HG02623 (cell line): Measurements from ENCODE around the gene FMN2.
"Not testable (repeated sequence)": the region's sequence is repeated elsewhere in the genome, so short reads cannot be mapped to it uniquely, and the experiment has no call there.

Source experiments
- ATAC-seq: cut with Tn5 transposase; IDR thresholded peaks from one replicate; pipeline ENCODE4 v1.9.1; 2021; ENCODE audit warnings: moderate library complexity; ENCODE audit not compliant: unreplicated experiment

The FMN2 gene

GRCh38 chr1:240244968-240245628, 153.4 kb downstream of the FMN2 start:
- no peak for ATAC-seq

DNA sequence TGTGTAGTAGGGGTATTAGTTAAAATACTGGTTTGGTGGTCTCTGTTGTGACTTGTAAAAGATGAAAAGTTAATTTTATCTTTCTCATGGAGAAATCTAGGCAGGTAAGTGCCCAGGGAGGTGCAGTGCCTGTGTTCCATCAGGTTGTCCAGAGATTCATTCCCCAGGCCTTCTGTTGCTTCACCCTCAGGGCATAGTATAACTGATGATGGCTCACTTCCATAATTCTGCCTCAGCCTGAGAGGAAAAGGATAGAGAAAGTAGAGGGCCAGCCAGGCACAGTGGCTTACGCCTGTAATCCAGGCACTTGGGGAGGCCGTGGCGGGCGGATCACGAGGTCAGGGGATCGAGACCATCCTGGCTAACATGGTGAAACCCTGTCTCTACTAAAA, 153.9 kb downstream of the FMN2 start:
- no peak for ATAC-seq

- no peak for ATAC-seq
These were observed 156.2 kb downstream of the FMN2 start for GRCh38 chr1:240247899-240248298.

- no peak for ATAC-seq
These were observed 162.3 kb downstream of the FMN2 start for GRCh38 chr1:240254006-240254405.

- ATAC-seq = no peak
These were observed 163.2 kb downstream of the FMN2 start for GRCh38 chr1:240254778-240255291.

- ATAC-seq = no peak
These were observed 164.2 kb downstream of the FMN2 start for GRCh38 chr1:240255922-240256321.

DNA sequence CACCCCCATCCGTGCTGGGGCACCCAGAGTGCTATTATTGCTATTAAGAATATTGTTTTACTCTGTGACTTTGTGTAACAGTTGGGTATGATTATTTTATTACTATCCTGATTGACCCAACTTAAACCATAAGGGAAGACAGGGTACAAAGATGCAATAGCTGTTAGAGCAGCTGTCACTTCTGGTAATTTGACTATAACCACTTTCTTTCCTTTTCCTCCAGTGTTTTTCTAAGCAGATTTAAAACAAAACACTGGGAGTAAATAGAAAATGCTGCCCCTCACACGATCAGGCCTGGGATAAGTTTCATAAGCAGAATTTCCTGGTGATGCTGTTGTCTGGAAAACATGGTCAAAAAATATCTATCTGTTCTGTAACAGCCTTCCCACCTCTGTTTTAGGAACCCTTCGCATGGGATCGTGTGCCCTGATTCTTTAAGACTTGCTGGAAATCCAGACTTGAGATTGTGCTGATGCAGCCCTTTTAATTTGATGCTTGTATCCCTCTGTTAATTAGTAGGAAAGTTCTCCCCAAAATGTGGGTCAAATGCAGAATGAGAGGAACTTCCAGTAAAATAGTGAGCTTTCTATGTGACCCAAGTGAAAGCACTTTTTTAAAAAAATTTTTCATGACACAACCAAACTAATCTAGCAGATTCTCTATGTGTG, 165.3 kb downstream of the FMN2 start:
- no peak for ATAC-seq

DNA sequence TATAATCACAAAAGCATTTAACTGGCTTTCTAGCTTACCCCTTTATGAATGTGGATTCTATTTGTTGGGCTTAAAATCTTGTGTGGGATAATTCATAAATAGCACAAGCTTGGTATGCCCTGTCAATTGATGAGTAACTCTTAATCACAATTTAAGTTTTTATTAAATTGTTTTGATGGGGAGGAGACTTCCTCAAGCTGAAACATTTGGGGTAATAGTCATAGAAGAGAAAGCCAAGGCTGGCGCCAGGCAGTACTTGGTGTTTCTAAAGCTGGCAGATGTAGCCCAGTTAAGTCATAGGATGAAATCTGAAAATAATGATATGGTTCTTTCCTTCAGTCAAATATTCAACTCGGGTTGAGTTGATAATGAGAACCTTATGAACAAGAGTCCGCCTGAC, 167.2 kb downstream of the FMN2 start:
- ATAC-seq = no peak

DNA sequence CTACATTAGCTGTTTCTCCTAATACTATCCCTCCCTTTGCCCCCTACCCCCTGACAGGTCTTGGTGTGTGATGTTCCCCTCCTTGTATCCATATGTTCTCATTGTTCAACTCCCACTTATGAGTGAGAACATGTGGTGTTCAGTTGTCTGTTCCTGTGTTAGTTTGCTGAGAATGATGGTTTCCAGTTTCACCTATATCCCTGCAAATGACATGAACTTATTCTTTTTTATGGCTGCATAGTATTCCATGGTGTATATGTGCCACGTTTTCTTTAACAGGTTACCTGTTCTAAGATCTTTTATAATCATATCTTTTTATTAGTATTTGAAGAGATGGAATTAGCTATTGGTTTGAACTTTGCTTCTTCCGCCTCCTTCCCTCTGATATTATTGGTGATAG, 172.8 kb downstream of the FMN2 start:
- not testable (repeated sequence) for ATAC-seq

DNA sequence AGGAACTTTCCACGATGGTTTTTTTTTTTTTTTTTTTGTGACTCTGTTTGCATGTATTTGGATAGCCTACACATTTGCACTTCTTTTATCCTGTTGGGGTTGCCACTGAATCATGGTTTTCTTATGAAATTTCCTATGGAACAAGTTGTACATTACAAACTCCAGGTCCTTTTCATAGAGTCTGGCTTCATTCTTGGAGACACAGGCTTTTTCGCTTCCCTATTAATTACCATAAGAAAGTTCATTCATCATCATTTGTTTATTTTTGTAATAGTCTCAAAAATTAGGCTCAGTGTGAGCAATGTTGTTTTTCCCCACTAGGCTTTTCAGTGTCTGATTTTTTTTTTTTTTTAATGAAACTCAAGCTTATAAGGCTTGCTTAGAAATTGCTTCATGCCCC, 179.4 kb downstream of the FMN2 start:
- ATAC-seq = no peak

GRCh38 chr1:240274569-240274968, 182.9 kb downstream of the FMN2 start:
- ATAC-seq = no peak

GRCh38 chr1:240275219-240275618, 183.5 kb downstream of the FMN2 start:
- ATAC-seq = not testable (repeated sequence)

DNA sequence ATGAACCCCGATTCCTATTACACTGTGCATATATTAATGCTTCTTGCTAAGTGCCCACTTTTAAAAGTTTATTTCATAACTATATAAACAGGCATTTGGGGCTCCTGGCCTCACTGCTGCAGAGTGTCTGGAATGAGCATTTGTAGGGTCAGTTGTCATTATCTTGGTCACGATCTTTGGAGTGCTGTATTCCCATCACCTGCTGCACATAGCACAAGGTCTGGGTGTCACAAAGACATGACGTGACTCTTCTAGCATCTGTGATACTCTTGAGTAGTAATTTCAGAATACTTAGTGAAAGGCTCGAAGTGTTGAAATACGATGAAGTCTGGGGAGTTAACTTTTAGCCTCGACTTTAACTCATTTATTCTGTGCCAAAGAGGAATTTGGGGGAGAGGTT, 186.4 kb downstream of the FMN2 start:
- no peak for ATAC-seq

- ATAC-seq = no peak
These were observed 189.1 kb downstream of the FMN2 start for GRCh38 chr1:240280560-240281322.

GRCh38 chr1:240282061-240282830, 190.6 kb downstream of the FMN2 start:
- no peak for ATAC-seq

DNA sequence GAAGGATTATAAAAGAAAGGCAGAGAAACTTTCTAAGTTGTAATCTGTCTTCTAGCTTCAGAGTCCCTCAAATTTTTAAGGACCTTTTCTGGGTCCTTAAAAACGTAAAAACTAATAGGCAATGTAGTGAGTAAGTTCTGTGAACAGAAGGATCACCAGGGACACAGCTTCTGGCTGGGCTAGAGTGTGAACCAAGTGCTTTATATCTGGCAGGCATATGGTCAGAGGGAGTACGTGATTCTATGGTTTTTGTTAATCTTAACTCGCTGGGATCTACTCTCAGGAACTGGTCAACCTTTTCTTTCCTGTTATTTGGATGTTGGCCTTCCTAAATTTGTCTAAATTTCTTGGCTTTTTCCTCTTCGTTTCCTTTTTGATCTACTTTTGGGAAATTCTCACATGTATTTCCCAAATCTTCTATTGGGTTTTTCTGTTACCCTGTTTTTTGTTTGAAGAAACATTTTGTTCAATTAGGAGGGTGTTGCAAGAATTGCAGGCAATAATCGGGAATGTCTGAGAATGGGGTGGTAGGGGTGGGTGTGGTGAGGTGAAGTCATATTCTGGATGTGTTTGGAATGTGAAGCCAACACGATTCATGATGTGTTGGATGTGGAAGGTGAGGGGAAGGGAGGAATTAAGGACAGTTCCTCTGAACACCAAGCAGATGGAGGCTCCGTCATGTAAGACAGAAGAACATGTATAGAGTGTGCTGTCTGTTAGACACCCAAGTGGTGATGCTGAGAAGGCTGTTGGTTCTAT, 193.2 kb downstream of the FMN2 start:
- no peak for ATAC-seq

- no peak for ATAC-seq
These were observed 193.9 kb downstream of the FMN2 start for GRCh38 chr1:240285540-240285939.

DNA sequence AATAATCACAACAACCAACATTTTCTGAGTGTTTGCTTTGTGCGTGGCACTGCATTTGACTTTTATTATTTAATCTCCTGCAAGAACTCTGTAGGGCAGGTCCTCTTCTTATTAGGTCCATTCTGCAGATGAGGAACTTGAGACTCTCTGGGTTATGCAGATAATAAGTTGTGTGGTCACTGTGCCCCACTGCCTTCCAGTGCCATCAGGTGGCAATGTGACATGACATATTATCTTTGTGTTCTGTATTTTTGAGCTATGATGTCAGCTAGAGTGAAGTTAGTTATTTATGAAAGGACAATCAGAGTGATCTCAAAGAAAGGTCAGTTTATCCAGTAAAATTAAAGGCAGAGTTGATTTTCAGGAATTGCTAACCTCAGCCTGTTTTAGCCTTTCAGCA, 196.0 kb downstream of the FMN2 start:
- ATAC-seq = no peak

DNA sequence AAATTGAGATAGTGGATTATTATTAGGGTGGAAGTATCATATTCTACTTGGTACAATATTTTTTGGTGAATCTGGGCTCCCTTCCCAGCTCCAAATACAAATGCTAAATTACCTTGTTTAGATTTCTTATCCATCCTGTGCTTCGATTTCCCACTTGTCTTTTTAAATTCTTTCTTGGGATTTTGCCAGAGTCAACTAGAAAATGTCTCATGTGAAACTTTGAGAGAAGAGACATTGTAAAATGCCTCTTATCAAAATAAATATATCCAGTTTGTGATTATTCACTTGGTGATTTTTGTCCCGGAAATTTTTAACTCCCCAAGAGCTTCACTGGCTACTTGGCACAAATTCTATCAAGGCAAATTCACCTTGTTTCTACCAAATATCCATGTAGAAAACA, 202.0 kb downstream of the FMN2 start:
- no peak for ATAC-seq

- no peak for ATAC-seq
These were observed 202.9 kb downstream of the FMN2 start for GRCh38 chr1:240294566-240294965.
